Measurements from ENCODE around the gene OGT. TPM values are rescaled to one million over a fixed set of nuclear protein-coding genes. Genes with fewer than 3 reads are reported as not detected.
A peak's percentile ranks its signal among the peaks of the same experiment; 100 is the strongest.

The OGT gene
- total RNA-seq, 1 donor from 2014 or later: 146 TPM

DNA sequence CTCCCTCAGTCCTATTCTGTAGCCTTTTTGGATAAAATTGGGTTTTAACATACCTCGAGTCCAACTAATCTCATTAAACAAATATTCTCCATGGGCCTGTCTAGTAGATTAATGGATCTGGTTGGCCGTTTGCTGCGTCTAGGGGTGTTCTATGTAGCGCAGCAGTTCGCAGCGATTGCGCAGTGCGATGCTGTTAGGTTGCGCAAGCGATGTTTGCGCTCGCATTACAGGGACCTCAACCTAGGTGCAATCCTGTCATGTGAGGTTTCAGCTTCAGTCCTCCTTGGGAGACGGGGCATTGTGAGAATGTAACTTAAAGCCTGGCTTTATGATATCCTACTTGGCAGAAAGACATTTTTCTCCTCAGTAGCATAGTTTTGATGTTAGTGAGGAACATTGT, 14.0 kb downstream of the OGT start:
- no peak for DNase-seq (ENCODE audit: low spot score, unreplicated experiment)
- no peak overlapping the region for H3K4me3 Mint-ChIP-seq (ENCODE audit: low read depth)
- TF ChIP-seq CTCF (IDR thresholded peaks at IDR 0.05; ENCODE audit: unreplicated experiment): no peak
- no peaks in the 10 kb centered on the region for H3K27me3 Mint-ChIP-seq
- H3K4me1 Mint-ChIP-seq (ENCODE audit: low read depth): no peaks in the 10 kb centered on the region
- no peak overlapping the region for H3K27ac Mint-ChIP-seq
- H3K9me3 Mint-ChIP-seq (ENCODE audit: low read depth): no peaks in the 10 kb centered on the region
- peaks cover 10% of the 10 kb centered on the region for H3K36me3 Mint-ChIP-seq (ENCODE audit: insufficient read depth)

GRCh38 chrX:71547339-71547738, 14.4 kb downstream of the OGT start:
- peaks cover 10% of the 10 kb centered on the region for H3K36me3 Mint-ChIP-seq (ENCODE audit: insufficient read depth)
- no peak for DNase-seq (ENCODE audit: low spot score, unreplicated experiment)
- H3K4me3 Mint-ChIP-seq (ENCODE audit: low read depth): no peak overlapping the region
- no peak for TF ChIP-seq CTCF (IDR thresholded peaks at IDR 0.05; ENCODE audit: unreplicated experiment)
- H3K9me3 Mint-ChIP-seq (ENCODE audit: low read depth): no peaks in the 10 kb centered on the region
- H3K27ac Mint-ChIP-seq: no peak overlapping the region
- H3K27me3 Mint-ChIP-seq: no peaks in the 10 kb centered on the region
- H3K4me1 Mint-ChIP-seq (ENCODE audit: low read depth): no peaks in the 10 kb centered on the region

DNA sequence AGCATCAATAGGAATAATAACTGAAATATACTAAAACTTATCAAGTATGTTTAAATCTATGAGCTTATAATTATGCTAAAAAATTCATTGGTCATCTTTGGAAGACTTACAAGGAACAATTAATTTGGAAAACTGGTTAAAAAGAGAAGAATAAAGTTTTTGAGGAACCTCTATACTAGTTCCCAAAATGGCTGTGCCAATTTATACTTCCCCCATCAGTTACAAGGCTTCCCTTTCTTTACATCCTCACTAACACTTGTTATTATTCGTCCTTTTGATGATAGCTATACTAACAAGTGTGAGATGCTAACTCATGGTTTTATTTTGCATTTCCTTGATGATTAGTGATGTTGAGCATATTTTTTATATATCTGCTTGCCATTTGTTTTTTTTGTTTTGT, 17.1 kb downstream of the OGT start:
- H3K36me3 Mint-ChIP-seq (ENCODE audit: insufficient read depth): peaks cover 10% of the 10 kb centered on the region

DNA sequence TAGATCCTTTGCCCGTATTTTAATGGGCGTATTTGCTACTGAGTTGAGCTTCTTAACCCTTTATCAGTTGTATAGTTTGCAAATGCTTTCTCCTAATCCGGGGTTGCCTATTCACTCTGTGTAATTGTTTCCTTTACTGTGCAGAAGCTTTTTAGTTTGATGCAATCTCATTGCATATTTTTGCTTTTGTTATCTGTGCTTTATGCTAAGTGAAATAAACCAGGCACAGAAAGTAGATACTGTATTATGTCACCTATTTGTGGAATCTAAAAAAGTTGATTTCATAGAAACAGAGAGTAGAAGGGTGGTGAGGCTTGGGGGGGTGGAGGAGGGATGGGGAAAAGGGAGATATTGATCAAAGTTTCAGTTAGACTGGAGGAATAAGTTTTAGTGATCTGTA, 17.7 kb downstream of the OGT start:
- H3K27ac Mint-ChIP-seq: peak overlapping the region; percentile 41
- H3K4me3 Mint-ChIP-seq (ENCODE audit: low read depth): no peak overlapping the region
- no peak for DNase-seq (ENCODE audit: low spot score, unreplicated experiment)
- H3K9me3 Mint-ChIP-seq (ENCODE audit: low read depth): peaks cover 3% of the 10 kb centered on the region
- H3K36me3 Mint-ChIP-seq (ENCODE audit: insufficient read depth): peaks cover 12% of the 10 kb centered on the region
- TF ChIP-seq CTCF (IDR thresholded peaks at IDR 0.05; ENCODE audit: unreplicated experiment): no peak
- peaks cover 1% of the 10 kb centered on the region for H3K4me1 Mint-ChIP-seq (ENCODE audit: low read depth)
- H3K27me3 Mint-ChIP-seq: no peaks in the 10 kb centered on the region

More for the DNA sequence above, 17.1 kb downstream of the OGT start:
- DNase-seq (ENCODE audit: low spot score, unreplicated experiment): no peak
- Mint-ChIP-seq H3K27me3 (no peaks in the 10 kb centered on the region), H3K4me3 (ENCODE audit: low read depth) (no peak overlapping the region), H3K27ac (peak overlapping the region; percentile 41), H3K9me3 (ENCODE audit: low read depth) (peaks cover 3% of the 10 kb centered on the region), H3K4me1 (ENCODE audit: low read depth) (no peaks in the 10 kb centered on the region)
- no peak for TF ChIP-seq CTCF (IDR thresholded peaks at IDR 0.05; ENCODE audit: unreplicated experiment)

- no peak for DNase-seq (ENCODE audit: low spot score, unreplicated experiment)
- no peak for TF ChIP-seq CTCF (IDR thresholded peaks at IDR 0.05; ENCODE audit: unreplicated experiment)
- Mint-ChIP-seq H3K27me3 (no peaks in the 10 kb centered on the region), H3K27ac (peak overlapping the region; percentile 2), H3K4me1 (ENCODE audit: low read depth) (peaks cover 7% of the 10 kb centered on the region), H3K4me3 (ENCODE audit: low read depth) (no peak overlapping the region), H3K9me3 (ENCODE audit: low read depth) (peaks cover 3% of the 10 kb centered on the region), H3K36me3 (ENCODE audit: insufficient read depth) (peaks cover 16% of the 10 kb centered on the region)
These were observed 23.1 kb downstream of the OGT start for GRCh38 chrX:71556036-71556435.
